Neural cell (in vitro differentiated cells): Measurements from ENCODE around the gene FBXO36. TPM values are rescaled to one million over a fixed set of nuclear protein-coding genes. Genes with fewer than 3 reads are reported as not detected.

Experiments used
- H2AFZ ChIP-seq: fragments of 200-600, 300-800 bp; sonication (generic), shearing (Covaris generic); 2 replicates; pipeline ENCODE4 v1.6.0; 2014; ENCODE audit warnings: low read depth, mild to moderate bottlenecking, antibody characterized with exemption, low read length, moderate library complexity
- H3F3A ChIP-seq: fragments of 200-600 bp; shearing (Covaris generic); 2 replicates; pipeline ENCODE4 v1.6.1; 2016; ENCODE audit warnings: mild to moderate bottlenecking, moderate library complexity, mixed read lengths, antibody characterized with exemption, low read length; ENCODE audit not compliant: insufficient read depth, poor library complexity, severe bottlenecking
- H3K27ac ChIP-seq: fragments of 200-600, 300-800 bp; sonication (generic), shearing (Covaris generic); 2 replicates; pipeline ENCODE4 v1.5.1; 2014; ENCODE audit warnings: mild to moderate bottlenecking, low read length, moderate library complexity
- H3K27me3 ChIP-seq: fragments of 300-800, 200-600 bp; sonication (generic), shearing (Covaris generic); 2 replicates; pipeline ENCODE4 v1.6.0; 2014; ENCODE audit warnings: mild to moderate bottlenecking, low read depth, low read length, moderate library complexity; ENCODE audit not compliant: insufficient read depth
- H3K36me3 ChIP-seq: fragments of 300-800, 200-600 bp; sonication (generic), shearing (Covaris generic); 2 replicates; pipeline ENCODE4 v1.5.1; 2014; ENCODE audit warnings: mild to moderate bottlenecking, antibody characterized with exemption, low read length, moderate library complexity; ENCODE audit not compliant: insufficient read depth
- H3K4me2 ChIP-seq: fragments of 300-800, 200-600 bp; sonication (generic), shearing (Covaris generic); 2 replicates; pipeline ENCODE4 v1.6.0; 2014; ENCODE audit warnings: mild to moderate bottlenecking, low read length
- H3K4me3 ChIP-seq: fragments of 300-800, 200-600 bp; sonication (generic), shearing (Covaris generic); 2 replicates; pipeline ENCODE4 v1.5.1; 2014; ENCODE audit warnings: mild to moderate bottlenecking, low read length, moderate library complexity
- H3K79me2 ChIP-seq: fragments of 200-600 bp; shearing (Covaris generic); replicated peaks from 2 replicates; pipeline ENCODE4 v1.6.0; 2014; ENCODE audit warnings: mild to moderate bottlenecking, low read length, moderate library complexity; ENCODE audit not compliant: insufficient read depth
- H3K9ac ChIP-seq: fragments of 300-800, 200-600 bp; sonication (generic), shearing (Covaris generic); 2 replicates; pipeline ENCODE4 v1.6.1; 2016; ENCODE audit warnings: mild to moderate bottlenecking, low read length, mixed read lengths
- H3K9me2 ChIP-seq: fragments of 200-600 bp; shearing (Covaris generic); 2 replicates; pipeline ENCODE4 v1.6.1; 2016; ENCODE audit warnings: mild to moderate bottlenecking, low read length, mixed read lengths; ENCODE audit not compliant: insufficient read depth
- H3K9me3 ChIP-seq: fragments of 200-600, 300-800 bp; sonication (generic), shearing (Covaris generic); 2 replicates; pipeline ENCODE4 v1.6.1; 2016; ENCODE audit warnings: mild to moderate bottlenecking, mixed run types, low read length, moderate library complexity, mixed read lengths
- H4K20me1 ChIP-seq: fragments of 200-600 bp; shearing (Covaris generic); 2 replicates; pipeline ENCODE4 v1.6.1; 2016; ENCODE audit warnings: mild to moderate bottlenecking, mixed run types; ENCODE audit not compliant: insufficient read depth
- EP300 ChIP-seq: fragments of 450-650 bp; conservative IDR thresholded peaks from 2 replicates; pipeline ENCODE4 v1.6.1; 2014; ENCODE audit warnings: antibody characterized with exemption, mild to moderate bottlenecking, moderate library complexity; ENCODE audit not compliant: poor library complexity, severe bottlenecking
- EZH2 ChIP-seq: fragments of 200-600, 300-800 bp; shearing (Covaris generic), sonication (generic); IDR thresholded peaks from 2 replicates; pipeline ENCODE4 v1.6.1; 2014; ENCODE audit warnings: antibody characterized with exemption, low read length, borderline replicate concordance, mild to moderate bottlenecking; ENCODE audit not compliant: insufficient read depth, poor library complexity, severe bottlenecking
- MXI1 ChIP-seq: fragments of 450-650 bp; conservative IDR thresholded peaks from 2 replicates; pipeline ENCODE4 v1.6.1; 2014; ENCODE audit warnings: antibody characterized with exemption, mild to moderate bottlenecking; ENCODE audit not compliant: poor library complexity, severe bottlenecking
- POLR2AphosphoS5 ChIP-seq: IDR thresholded peaks from 2 replicates; pipeline ENCODE4 v1.6.1; 2012
- RAD21 ChIP-seq: fragments of 450-650 bp; conservative IDR thresholded peaks from 2 replicates; pipeline ENCODE4 v1.6.1; 2014; ENCODE audit warnings: antibody characterized with exemption, mild to moderate bottlenecking, moderate library complexity
- SMC3 ChIP-seq: fragments of 450-650 bp; conservative IDR thresholded peaks from 2 replicates; pipeline ENCODE4 v1.6.1; 2014; ENCODE audit warnings: antibody characterized with exemption, mild to moderate bottlenecking, moderate library complexity; ENCODE audit not compliant: poor library complexity
- TAF1 ChIP-seq: IDR thresholded peaks from 2 replicates; pipeline ENCODE4 v1.6.1; 2012; ENCODE audit warnings: low read depth
- polyA plus RNA-seq: library from polyadenylated mRNA; depleted of rRNA; stranded (reverse); fragments of >200 nt; gene quantifications from 2 replicates; pipeline ENCODE4 v1.2.3, GENCODE V29; 2014
- TF ChIP-seq, protein P1 (sequence below): IDR thresholded peaks from 2 replicates; pipeline ENCODE4 v1.6.1; 2012; ENCODE audit warnings: borderline replicate concordance
- TF ChIP-seq, protein P2 (sequence below): fragments of 450-650 bp; IDR thresholded peaks from 2 replicates; pipeline ENCODE4 v1.5.1; 2014; ENCODE audit warnings: antibody characterized with exemption, mild to moderate bottlenecking, moderate library complexity; ENCODE audit not compliant: poor library complexity, severe bottlenecking

FBXO36 gene
- polyA plus RNA-seq, 1 donor from 2014 or later, result 6.3 TPM

DNA sequence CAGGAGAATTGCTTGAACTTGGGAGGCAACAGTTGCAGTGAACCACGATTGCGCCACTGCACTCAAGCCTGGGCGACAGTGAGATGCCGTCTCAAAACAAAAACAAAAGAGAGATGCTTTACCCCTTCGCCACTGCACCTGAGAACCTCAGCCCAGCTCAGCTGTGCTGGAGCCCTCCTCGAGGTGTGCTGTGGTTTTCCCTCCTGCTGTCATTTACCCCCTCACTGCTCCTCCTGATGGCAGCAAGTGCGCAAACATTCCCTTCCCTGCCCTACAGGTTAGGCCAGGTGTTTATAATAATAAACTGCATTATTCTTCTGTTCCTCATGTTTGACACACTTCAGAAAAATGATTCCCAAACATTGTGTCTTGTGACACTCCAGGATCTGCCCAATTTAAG is 8.4 kb downstream of the FBXO36 start:
- no peak for TF ChIP-seq EP300
- no peak for TF ChIP-seq MXI1
- TF ChIP-seq SMC3, result no peak
- TF ChIP-seq, protein P1, sequence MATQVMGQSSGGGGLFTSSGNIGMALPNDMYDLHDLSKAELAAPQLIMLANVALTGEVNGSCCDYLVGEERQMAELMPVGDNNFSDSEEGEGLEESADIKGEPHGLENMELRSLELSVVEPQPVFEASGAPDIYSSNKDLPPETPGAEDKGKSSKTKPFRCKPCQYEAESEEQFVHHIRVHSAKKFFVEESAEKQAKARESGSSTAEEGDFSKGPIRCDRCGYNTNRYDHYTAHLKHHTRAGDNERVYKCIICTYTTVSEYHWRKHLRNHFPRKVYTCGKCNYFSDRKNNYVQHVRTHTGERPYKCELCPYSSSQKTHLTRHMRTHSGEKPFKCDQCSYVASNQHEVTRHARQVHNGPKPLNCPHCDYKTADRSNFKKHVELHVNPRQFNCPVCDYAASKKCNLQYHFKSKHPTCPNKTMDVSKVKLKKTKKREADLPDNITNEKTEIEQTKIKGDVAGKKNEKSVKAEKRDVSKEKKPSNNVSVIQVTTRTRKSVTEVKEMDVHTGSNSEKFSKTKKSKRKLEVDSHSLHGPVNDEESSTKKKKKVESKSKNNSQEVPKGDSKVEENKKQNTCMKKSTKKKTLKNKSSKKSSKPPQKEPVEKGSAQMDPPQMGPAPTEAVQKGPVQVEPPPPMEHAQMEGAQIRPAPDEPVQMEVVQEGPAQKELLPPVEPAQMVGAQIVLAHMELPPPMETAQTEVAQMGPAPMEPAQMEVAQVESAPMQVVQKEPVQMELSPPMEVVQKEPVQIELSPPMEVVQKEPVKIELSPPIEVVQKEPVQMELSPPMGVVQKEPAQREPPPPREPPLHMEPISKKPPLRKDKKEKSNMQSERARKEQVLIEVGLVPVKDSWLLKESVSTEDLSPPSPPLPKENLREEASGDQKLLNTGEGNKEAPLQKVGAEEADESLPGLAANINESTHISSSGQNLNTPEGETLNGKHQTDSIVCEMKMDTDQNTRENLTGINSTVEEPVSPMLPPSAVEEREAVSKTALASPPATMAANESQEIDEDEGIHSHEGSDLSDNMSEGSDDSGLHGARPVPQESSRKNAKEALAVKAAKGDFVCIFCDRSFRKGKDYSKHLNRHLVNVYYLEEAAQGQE, result no peak
- TF ChIP-seq, protein P2, sequence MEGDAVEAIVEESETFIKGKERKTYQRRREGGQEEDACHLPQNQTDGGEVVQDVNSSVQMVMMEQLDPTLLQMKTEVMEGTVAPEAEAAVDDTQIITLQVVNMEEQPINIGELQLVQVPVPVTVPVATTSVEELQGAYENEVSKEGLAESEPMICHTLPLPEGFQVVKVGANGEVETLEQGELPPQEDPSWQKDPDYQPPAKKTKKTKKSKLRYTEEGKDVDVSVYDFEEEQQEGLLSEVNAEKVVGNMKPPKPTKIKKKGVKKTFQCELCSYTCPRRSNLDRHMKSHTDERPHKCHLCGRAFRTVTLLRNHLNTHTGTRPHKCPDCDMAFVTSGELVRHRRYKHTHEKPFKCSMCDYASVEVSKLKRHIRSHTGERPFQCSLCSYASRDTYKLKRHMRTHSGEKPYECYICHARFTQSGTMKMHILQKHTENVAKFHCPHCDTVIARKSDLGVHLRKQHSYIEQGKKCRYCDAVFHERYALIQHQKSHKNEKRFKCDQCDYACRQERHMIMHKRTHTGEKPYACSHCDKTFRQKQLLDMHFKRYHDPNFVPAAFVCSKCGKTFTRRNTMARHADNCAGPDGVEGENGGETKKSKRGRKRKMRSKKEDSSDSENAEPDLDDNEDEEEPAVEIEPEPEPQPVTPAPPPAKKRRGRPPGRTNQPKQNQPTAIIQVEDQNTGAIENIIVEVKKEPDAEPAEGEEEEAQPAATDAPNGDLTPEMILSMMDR, result no peak
- TF ChIP-seq POLR2AphosphoS5, result no peak
- TF ChIP-seq EZH2, result no peak
- TF ChIP-seq RAD21, result no peak
- no peak for TF ChIP-seq TAF1

GRCh38 chr2:229931241-229931640 is 8.9 kb downstream of the FBXO36 start:
- Histone ChIP-seq H3K36me3 (peaks cover 4% of the 10 kb centered on the region), H3K9ac (no peak overlapping the region), H2AFZ (no peak overlapping the region), H3K27me3 (no peaks in the 10 kb centered on the region), H3K4me3 (no peak overlapping the region), H3F3A (no peaks in the 10 kb centered on the region), H3K4me2 (no peak overlapping the region), H3K9me2 (no peaks in the 10 kb centered on the region), H3K79me2 (no peaks in the 10 kb centered on the region), H4K20me1 (no peaks in the 10 kb centered on the region), H3K9me3 (no peaks in the 10 kb centered on the region), H3K27ac (no peak overlapping the region)
- TF ChIP-seq EZH2 (no peak), SMC3 (no peak), MXI1 (no peak), POLR2AphosphoS5 (no peak), TAF1 (no peak), EP300 (no peak), RAD21 (no peak)
- TF ChIP-seq, protein P1, result no peak
- TF ChIP-seq, protein P2, result no peak

More for the DNA sequence above, 8.4 kb downstream of the FBXO36 start:
- H3K79me2 ChIP-seq, result peaks cover 2% of the 10 kb centered on the region
- H3K36me3 ChIP-seq, result peaks cover 4% of the 10 kb centered on the region
- H2AFZ ChIP-seq, result no peak overlapping the region
- H3K4me3 ChIP-seq, result no peak overlapping the region
- H3K9ac ChIP-seq, result no peak overlapping the region
- H3K4me2 ChIP-seq, result no peak overlapping the region
- H3K9me2 ChIP-seq, result no peaks in the 10 kb centered on the region
- no peaks in the 10 kb centered on the region for H4K20me1 ChIP-seq
- H3K9me3 ChIP-seq, result no peaks in the 10 kb centered on the region
- H3K27me3 ChIP-seq, result no peaks in the 10 kb centered on the region
- no peak overlapping the region for H3K27ac ChIP-seq
- H3F3A ChIP-seq, result no peaks in the 10 kb centered on the region
